IMR-90 (cell line): ENCODE data around the gene CNIH2. TPM values are rescaled to one million over a fixed set of nuclear protein-coding genes. Genes with fewer than 3 reads are reported as not detected.

ENCODE experiments used
- ATAC-seq: fragments of 200-7000 bp; cut with Tn5 transposase; 2 replicates; pipeline ENCODE4 v1.9.1; 2020; ENCODE audit warnings: low read depth, mild to moderate bottlenecking, moderate library complexity
- BruUV-seq: library from RNA; stranded (reverse); fragments of 400-500 nt; replicated peaks from 2 replicates; lab custom pipeline; 2021; lab: Mats Ljungman, UMichigan
- CTCF ChIA-PET: fragments of 300-600 bp; formaldehyde crosslinking; extraction: SDS; loops from one replicate; lab custom pipeline; 2021; ENCODE audit warnings: antibody characterized with exemption; lab: Yijun Ruan, JAX
- POLR2A ChIA-PET: fragments of 300-600 bp; sonication (Branson Sonifier 250); formaldehyde crosslinking; loops from one replicate; lab custom pipeline; 2022; ENCODE audit warnings: antibody characterized with exemption; ENCODE audit not compliant: unreplicated experiment; lab: Charles Lee
- DNase-seq: peaks from one replicate; pipeline ENCODE4 v3.0.0; 2013
- H2AFZ ChIP-seq: replicated peaks from 2 replicates; pipeline ENCODE3; 2013; ENCODE audit warnings: low read length, mild to moderate bottlenecking; ENCODE audit not compliant: poor library complexity
- H2AK5ac ChIP-seq: 2 replicates; pipeline ENCODE4 v1.6.1; 2013; ENCODE audit warnings: low read depth, low read length, inconsistent platforms
- H2AK9ac ChIP-seq: replicated peaks from 2 replicates; pipeline ENCODE3; 2013; ENCODE audit warnings: mild to moderate bottlenecking, low read depth, low read length, moderate library complexity; ENCODE audit not compliant: poor library complexity
- H2BK120ac ChIP-seq: 2 replicates; pipeline ENCODE4 v1.6.1; 2013; ENCODE audit warnings: low read depth, low read length, inconsistent platforms
- H2BK15ac ChIP-seq: 3 replicates; pipeline ENCODE4 v1.6.1; 2013; ENCODE audit warnings: low read depth, low read length, inconsistent platforms
- H2BK20ac ChIP-seq: 2 replicates; pipeline ENCODE4 v1.6.1; 2013; ENCODE audit warnings: low read depth, mild to moderate bottlenecking, inconsistent platforms, low read length, moderate library complexity
- H2BK5ac ChIP-seq: 2 replicates; pipeline ENCODE4 v1.6.1; 2013; ENCODE audit warnings: mild to moderate bottlenecking, low read depth, low read length, inconsistent platforms; ENCODE audit not compliant: poor library complexity, severe bottlenecking
- H3K14ac ChIP-seq: replicated peaks from 2 replicates; pipeline ENCODE4 v1.6.1; 2013; ENCODE audit warnings: low read depth, low read length, inconsistent platforms
- H3K18ac ChIP-seq: 2 replicates; pipeline ENCODE4 v1.6.1; 2013; ENCODE audit warnings: low read depth, low read length, control low read depth
- H3K23ac ChIP-seq: 2 replicates; pipeline ENCODE4 v1.6.1; 2013; ENCODE audit warnings: low read depth, low read length, inconsistent platforms
- H3K27ac ChIP-seq: 2 replicates; pipeline ENCODE4 v1.5.1; 2013; ENCODE audit warnings: mild to moderate bottlenecking, control low read depth, low read length; ENCODE audit not compliant: insufficient read depth
- H3K27me3 ChIP-seq: 2 replicates; pipeline ENCODE4 v1.6.1; 2013; ENCODE audit warnings: low read length; ENCODE audit not compliant: control insufficient read depth, insufficient read depth
- H3K36me3 ChIP-seq: 2 replicates; pipeline ENCODE4 v1.6.1; 2013; ENCODE audit warnings: low read length, mixed read lengths; ENCODE audit not compliant: control insufficient read depth, insufficient read depth
- H3K4ac ChIP-seq: 2 replicates; pipeline ENCODE4 v1.6.1; 2013; ENCODE audit warnings: low read depth, low read length, inconsistent platforms
- H3K4me1 ChIP-seq: 2 replicates; pipeline ENCODE4 v1.6.1; 2013; ENCODE audit warnings: low read length, mixed read lengths; ENCODE audit not compliant: control insufficient read depth, insufficient read depth
- H3K4me2 ChIP-seq: 2 replicates; pipeline ENCODE4 v1.6.1; 2013; ENCODE audit warnings: low read depth, mild to moderate bottlenecking, control low read depth, low read length, moderate library complexity
- H3K4me3 ChIP-seq: 2 replicates; pipeline ENCODE4 v1.5.1; 2013; ENCODE audit warnings: low read depth, mild to moderate bottlenecking, control low read depth, low read length, moderate library complexity; ENCODE audit not compliant: insufficient read depth
- H3K56ac ChIP-seq: 2 replicates; pipeline ENCODE4 v1.6.1; 2013; ENCODE audit warnings: low read length, inconsistent platforms; ENCODE audit not compliant: insufficient read depth; ENCODE audit errors: extremely low read depth
- H3K79me1 ChIP-seq, 2 experiments: 2 replicates each; pipeline ENCODE4 v1.6.1; 2013; ENCODE audit warnings: low read length in 2 of 2, inconsistent platforms in 1 of 2, low read depth in 1 of 2
- H3K9ac ChIP-seq: 2 replicates; pipeline ENCODE4 v1.6.1; 2013; ENCODE audit warnings: low read depth, low read length, control low read depth
- H3K9me1 ChIP-seq: 2 replicates; pipeline ENCODE4 v1.6.1; 2013; ENCODE audit warnings: low read length, inconsistent platforms; ENCODE audit not compliant: insufficient read depth
- H3K9me3 ChIP-seq: 2 replicates; pipeline ENCODE4 v1.6.1; 2013; ENCODE audit warnings: low read length; ENCODE audit not compliant: control insufficient read depth, insufficient read depth
- H4K20me1 ChIP-seq: 2 replicates; pipeline ENCODE4 v1.6.1; 2013; ENCODE audit warnings: low read length, inconsistent platforms; ENCODE audit not compliant: insufficient read depth
- H4K5ac ChIP-seq: 2 replicates; pipeline ENCODE4 v1.6.1; 2013; ENCODE audit warnings: mild to moderate bottlenecking, low read depth, low read length, control low read depth
- H4K8ac ChIP-seq, 2 experiments: 2 replicates each; pipeline ENCODE4 v1.6.1; 2013; ENCODE audit warnings: low read depth in 2 of 2, low read length in 2 of 2, control low read depth in 1 of 2, inconsistent platforms in 1 of 2
- H4K91ac ChIP-seq: 2 replicates; pipeline ENCODE4 v1.6.1; 2013; ENCODE audit warnings: low read depth, low read length, inconsistent platforms; ENCODE audit not compliant: insufficient read depth
- MXI1 ChIP-seq: IDR thresholded peaks from 2 replicates; pipeline ENCODE4 v1.6.1; 2012; ENCODE audit warnings: low read depth, mild to moderate bottlenecking, low read length, moderate library complexity, borderline replicate concordance
- NFE2L2 ChIP-seq: fragments of 150-350 bp; IDR thresholded peaks from 2 replicates; pipeline ENCODE4 v1.6.1; 2016; ENCODE audit warnings: low read depth, mild to moderate bottlenecking, low read length
- RCOR1 ChIP-seq: IDR thresholded peaks from 2 replicates; pipeline ENCODE4 v1.6.1; 2012; ENCODE audit warnings: mild to moderate bottlenecking, low read length, improper control_type of control experiment; ENCODE audit not compliant: insufficient replicate concordance
- RFX5 ChIP-seq: IDR thresholded peaks from 2 replicates; pipeline ENCODE4 v1.8.0; 2012; ENCODE audit warnings: low read depth, mild to moderate bottlenecking, low read length, moderate library complexity
- WGBS, 2 experiments: methylation state at CpG; one replicate each; pipeline versions ENCODE4 v1.1.5 to v1.1.7; 2013; ENCODE audit warnings: missing lambda C conversion rate in 2 of 2; ENCODE audit not compliant: insufficient read length in 1 of 2; ENCODE audit errors: extremely low coverage in 2 of 2; 5-methylcytosine and 5-hydroxymethylcytosine counted together
- dilution Hi-C: fragments of 300-500 bp; cut with HindIII; formaldehyde crosslinking; loops from one replicate; pipeline ENCODE4 v1.14.3; 2018; ENCODE audit warnings: low sequenced_read_pairs; ENCODE audit not compliant: unreplicated experiment
- in situ Hi-C: fragments of 300-500 bp; cut with MboI; formaldehyde crosslinking; loops from 3 replicates; pipeline ENCODE4 v1.14.3; 2019; ENCODE audit warnings: low sequenced_read_pairs, inconsistent platforms, mixed read lengths
- intact Hi-C: fragments of 100-400 bp; cut with micrococcal nuclease; formaldehyde crosslinking; loops from 2 replicates; pipeline ENCODE4 v1.10.0; 2022
- polyA plus RNA-seq, 3 experiments: library from polyadenylated mRNA; depleted of rRNA; stranded (reverse); fragments of >200 nt; gene quantifications; 2 replicates each; pipeline ENCODE4 v1.2.3, GENCODE V29; 2012; ENCODE audit warnings: low replicate concordance in 1 of 3
- total RNA-seq: library from RNA; depleted of rRNA; stranded (reverse); fragments of >200 nt; gene quantifications from 2 replicates; pipeline ENCODE4 v1.2.3, GENCODE V29; 2012
- TF ChIP-seq, protein P1 (sequence below): conservative IDR thresholded peaks from 2 replicates; pipeline ENCODE4 v1.5.1; 2012; ENCODE audit warnings: mild to moderate bottlenecking, low read depth, low read length, improper control_type of control experiment
- TF ChIP-seq, protein P2 (sequence below): fragments of 150-350 bp; IDR thresholded peaks from 2 replicates; pipeline ENCODE4 v1.6.1; 2016; ENCODE audit warnings: low read depth, mild to moderate bottlenecking, low read length, moderate library complexity, borderline replicate concordance

CNIH2 gene
- total and polyA plus RNA-seq, 2 of the 4 experiments (the other 2 are of a cell fraction) = 0.54 to 3.4 TPM

DNA sequence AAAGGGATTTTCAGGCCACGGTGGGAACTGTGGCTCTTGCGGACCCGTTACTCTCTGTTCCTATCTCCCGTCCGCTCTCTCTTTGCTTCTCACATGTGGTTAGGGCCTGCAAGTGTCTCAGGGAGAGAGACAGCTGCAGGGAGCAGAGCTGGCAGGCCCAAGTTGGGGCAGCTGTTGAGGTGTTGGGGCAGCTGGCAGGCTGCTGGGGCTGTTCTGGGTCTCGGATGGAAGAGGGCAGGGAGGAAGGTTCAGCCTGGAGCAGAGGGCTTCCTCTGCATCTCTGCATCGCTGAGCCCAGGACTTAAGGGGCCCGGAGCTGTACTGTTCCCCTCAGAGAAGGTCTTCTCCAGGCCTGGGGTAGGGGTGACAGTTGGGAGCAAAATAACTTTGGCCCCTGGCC is 2.6 kb upstream of the CNIH2 start:
- Histone ChIP-seq H3K14ac (no peak overlapping the region), H3K27ac (no peak overlapping the region), H2BK15ac (no peak overlapping the region), H2BK20ac (no peak overlapping the region), H2AK5ac (no peak overlapping the region), H3K9me1 (peaks cover under 1% of the 10 kb centered on the region; the same call in 1 of the 2 replicates), H3K4me1 (peaks cover 3% of the 10 kb centered on the region; the same call in 1 of the 2 replicates), H3K4me2 (no peak overlapping the region), H3K9me3 (no peaks in the 10 kb centered on the region), H3K4me3 (no peak overlapping the region), H4K91ac (no peak overlapping the region), H3K4ac (no peak overlapping the region), H4K8ac (no peak overlapping the region), H3K36me3 (peaks cover 49% of the 10 kb centered on the region), H3K18ac (no peak overlapping the region), H2BK120ac (no peak overlapping the region), H2AFZ (no peak overlapping the region), H3K27me3 (no peaks in the 10 kb centered on the region; the same call in 1 of the 2 replicates), H3K79me1 (peaks cover 10 to 26% of the 10 kb centered on the region in 2 experiments), H4K20me1 (peaks cover 26% of the 10 kb centered on the region; the same call in 1 of the 2 replicates), H2BK5ac (no peak overlapping the region), H4K5ac (no peak overlapping the region), H3K23ac (no peak overlapping the region), H2AK9ac (no peak overlapping the region), H3K56ac (no peak overlapping the region), H3K9ac (no peak overlapping the region)
- no TSS peak for BruUV-seq
- TF ChIP-seq, protein P1, sequence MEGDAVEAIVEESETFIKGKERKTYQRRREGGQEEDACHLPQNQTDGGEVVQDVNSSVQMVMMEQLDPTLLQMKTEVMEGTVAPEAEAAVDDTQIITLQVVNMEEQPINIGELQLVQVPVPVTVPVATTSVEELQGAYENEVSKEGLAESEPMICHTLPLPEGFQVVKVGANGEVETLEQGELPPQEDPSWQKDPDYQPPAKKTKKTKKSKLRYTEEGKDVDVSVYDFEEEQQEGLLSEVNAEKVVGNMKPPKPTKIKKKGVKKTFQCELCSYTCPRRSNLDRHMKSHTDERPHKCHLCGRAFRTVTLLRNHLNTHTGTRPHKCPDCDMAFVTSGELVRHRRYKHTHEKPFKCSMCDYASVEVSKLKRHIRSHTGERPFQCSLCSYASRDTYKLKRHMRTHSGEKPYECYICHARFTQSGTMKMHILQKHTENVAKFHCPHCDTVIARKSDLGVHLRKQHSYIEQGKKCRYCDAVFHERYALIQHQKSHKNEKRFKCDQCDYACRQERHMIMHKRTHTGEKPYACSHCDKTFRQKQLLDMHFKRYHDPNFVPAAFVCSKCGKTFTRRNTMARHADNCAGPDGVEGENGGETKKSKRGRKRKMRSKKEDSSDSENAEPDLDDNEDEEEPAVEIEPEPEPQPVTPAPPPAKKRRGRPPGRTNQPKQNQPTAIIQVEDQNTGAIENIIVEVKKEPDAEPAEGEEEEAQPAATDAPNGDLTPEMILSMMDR = no peak
- TF ChIP-seq NFE2L2 (no peak), RFX5 (no peak), MXI1 (no peak), RCOR1 (no peak)
- TF ChIP-seq, protein P2, sequence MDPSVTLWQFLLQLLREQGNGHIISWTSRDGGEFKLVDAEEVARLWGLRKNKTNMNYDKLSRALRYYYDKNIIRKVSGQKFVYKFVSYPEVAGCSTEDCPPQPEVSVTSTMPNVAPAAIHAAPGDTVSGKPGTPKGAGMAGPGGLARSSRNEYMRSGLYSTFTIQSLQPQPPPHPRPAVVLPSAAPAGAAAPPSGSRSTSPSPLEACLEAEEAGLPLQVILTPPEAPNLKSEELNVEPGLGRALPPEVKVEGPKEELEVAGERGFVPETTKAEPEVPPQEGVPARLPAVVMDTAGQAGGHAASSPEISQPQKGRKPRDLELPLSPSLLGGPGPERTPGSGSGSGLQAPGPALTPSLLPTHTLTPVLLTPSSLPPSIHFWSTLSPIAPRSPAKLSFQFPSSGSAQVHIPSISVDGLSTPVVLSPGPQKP = no peak
- DNase-seq (no peak), ATAC-seq (no peak)
- ChIA-PET CTCF (no interaction called here), POLR2A (no interaction called here)
- no CpG with 5 or more reads among the region's 8 CpGs for WGBS, 2 experiments
- in situ Hi-C loops = no loop called here
- intact Hi-C loops = no loop called here
- dilution Hi-C loops = no loop called here
